Gastrocnemius medialis (tissue), 4 donors: ENCODE data around the gene HAO2. TPM values are rescaled to one million over a fixed set of nuclear protein-coding genes. Genes with fewer than 3 reads are reported as not detected.

Experiments used
- ATAC-seq, 2 donors: fragments of 150-250 bp; one replicate each; pipeline ENCODE4 v1.9.1; 2016
- DNase-seq, 2 donors: peaks; one replicate each; pipeline ENCODE4 v3.0.0-alpha.2; 2019
- H3K27ac ChIP-seq, 4 donors: fragments of 200-600 bp; sonication (generic); 1 replicate in 1 of 4; 2 replicates in 3 of 4; pipeline ENCODE4 v1.5.1; 2016 to 2018; ENCODE audit warnings: mild to moderate bottlenecking in 2 of 4, moderate library complexity in 1 of 4
- H3K27me3 ChIP-seq, 3 donors: fragments of 200-600 bp; sonication (generic) in 2 of 3; 1 replicate in 1 of 3; 2 replicates in 2 of 3; pipeline versions ENCODE4 v1.5.1 to v1.6.0; 2016 to 2019; ENCODE audit warnings: mild to moderate bottlenecking in 1 of 3, moderate library complexity in 1 of 3
- H3K36me3 ChIP-seq, 2 donors: fragments of 200-600 bp; sonication (generic) in 1 of 2; one replicate each; pipeline ENCODE4 v1.5.1; 2017 to 2018
- H3K4me1 ChIP-seq, 2 donors: fragments of 200-600 bp; sonication (generic) in 1 of 2; one replicate each; pipeline ENCODE4 v1.5.1; 2016 to 2017; ENCODE audit warnings: mild to moderate bottlenecking in 2 of 2
- H3K4me3 ChIP-seq, 4 donors: fragments of 200-600 bp; sonication (generic) in 3 of 4; 1 replicate in 1 of 4; 2 replicates in 3 of 4; pipeline ENCODE4 v1.5.1; 2016 to 2019; ENCODE audit warnings: mild to moderate bottlenecking in 2 of 4
- H3K9me3 ChIP-seq, 3 donors: fragments of 200-600 bp; sonication (generic) in 2 of 3; 1 replicate in 1 of 3; 2 replicates in 2 of 3; pipeline ENCODE4 v1.5.1; 2016 to 2019
- POLR2A ChIP-seq, 2 donors: fragments of 450-650 bp; IDR thresholded peaks; one replicate each; pipeline ENCODE4 v1.6.1; 2017; ENCODE audit warnings: antibody characterized with exemption in 2 of 2, mild to moderate bottlenecking in 2 of 2, moderate library complexity in 2 of 2
- in situ Hi-C, 4 donors: fragments of 200-750 bp; cut with MboI; loops; one replicate each; pipeline versions ENCODE4 v1.15.0 to v1.8.0; 2017; ENCODE audit warnings: low sequenced_read_pairs in 4 of 4
- intact Hi-C: fragments of 100-400 bp; cut with DNase I; formaldehyde crosslinking; loops from one replicate; pipeline ENCODE4 v1.15.1; 2023; ENCODE audit warnings: low total_unique reads
- total RNA-seq, 4 donors: library from RNA; depleted of rRNA; stranded (reverse); fragments of >200 nt; gene quantifications; one replicate each; pipeline versions ENCODE4 v1.1.0 to v1.2.3, GENCODE V29; 2016
- TF ChIP-seq, protein P1 (sequence below), 5 experiments: fragments of 450-650 bp in 3 of 5; fragments of 200-600 bp in 2 of 5; sonication (generic) in 2 of 5; IDR thresholded peaks in 4 of 5; conservative IDR thresholded peaks in 1 of 5; 1 replicate in 4 of 5; 2 replicates in 1 of 5; pipeline ENCODE4 v1.5.1; 2016 to 2019; ENCODE audit warnings: antibody characterized with exemption in 5 of 5, mild to moderate bottlenecking in 3 of 5, moderate library complexity in 3 of 5

HAO2 gene
- total RNA-seq, 4 donors from 2014 or later = 0.18 TPM; not detected in 3

DNA sequence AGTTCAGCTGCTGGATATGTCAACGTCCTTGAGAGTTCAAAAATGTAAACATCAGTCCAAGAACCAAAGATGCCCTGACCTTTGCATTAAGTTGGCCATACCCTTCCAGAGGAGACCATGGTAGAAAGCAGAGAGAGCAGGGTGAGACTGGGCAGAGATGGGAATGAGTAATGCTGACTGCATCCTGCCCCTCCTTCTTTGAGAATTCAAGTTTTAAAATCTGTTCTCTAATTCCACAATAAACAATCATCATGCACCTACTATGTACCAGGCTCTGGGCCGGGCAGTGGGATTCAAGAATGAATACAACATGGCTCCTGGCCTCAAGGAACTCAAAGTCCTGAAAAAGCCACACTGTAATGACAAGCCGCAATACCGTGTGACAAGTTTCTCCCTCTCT lies 3.9 kb upstream of the HAO2 start:
- in situ Hi-C loops (loop anchor here in 1 of 4 donors (25.0 kb wide), 1 partner anchor 1202 kb away; no protein-coding TSS in a partner anchor), intact Hi-C loops (no loop called here)
- H3K27me3 ChIP-seq = no peaks in the 10 kb centered on the region
- no peaks in the 10 kb centered on the region for H3K4me1 ChIP-seq
- no peaks in the 10 kb centered on the region for H3K36me3 ChIP-seq
- ATAC-seq (no peak), DNase-seq (no peak)
- H3K9me3 ChIP-seq = no peaks in the 10 kb centered on the region
- H3K27ac ChIP-seq = no peak overlapping the region
- H3K4me3 ChIP-seq = no peak overlapping the region
- no peak for TF ChIP-seq POLR2A (IDR thresholded peaks at IDR 0.05)
- TF ChIP-seq, protein P1, sequence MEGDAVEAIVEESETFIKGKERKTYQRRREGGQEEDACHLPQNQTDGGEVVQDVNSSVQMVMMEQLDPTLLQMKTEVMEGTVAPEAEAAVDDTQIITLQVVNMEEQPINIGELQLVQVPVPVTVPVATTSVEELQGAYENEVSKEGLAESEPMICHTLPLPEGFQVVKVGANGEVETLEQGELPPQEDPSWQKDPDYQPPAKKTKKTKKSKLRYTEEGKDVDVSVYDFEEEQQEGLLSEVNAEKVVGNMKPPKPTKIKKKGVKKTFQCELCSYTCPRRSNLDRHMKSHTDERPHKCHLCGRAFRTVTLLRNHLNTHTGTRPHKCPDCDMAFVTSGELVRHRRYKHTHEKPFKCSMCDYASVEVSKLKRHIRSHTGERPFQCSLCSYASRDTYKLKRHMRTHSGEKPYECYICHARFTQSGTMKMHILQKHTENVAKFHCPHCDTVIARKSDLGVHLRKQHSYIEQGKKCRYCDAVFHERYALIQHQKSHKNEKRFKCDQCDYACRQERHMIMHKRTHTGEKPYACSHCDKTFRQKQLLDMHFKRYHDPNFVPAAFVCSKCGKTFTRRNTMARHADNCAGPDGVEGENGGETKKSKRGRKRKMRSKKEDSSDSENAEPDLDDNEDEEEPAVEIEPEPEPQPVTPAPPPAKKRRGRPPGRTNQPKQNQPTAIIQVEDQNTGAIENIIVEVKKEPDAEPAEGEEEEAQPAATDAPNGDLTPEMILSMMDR (IDR thresholded peaks at IDR 0.05 in 4 of 5, conservative IDR thresholded peaks at IDR 0.05 in 1 of 5) = no peak

DNA sequence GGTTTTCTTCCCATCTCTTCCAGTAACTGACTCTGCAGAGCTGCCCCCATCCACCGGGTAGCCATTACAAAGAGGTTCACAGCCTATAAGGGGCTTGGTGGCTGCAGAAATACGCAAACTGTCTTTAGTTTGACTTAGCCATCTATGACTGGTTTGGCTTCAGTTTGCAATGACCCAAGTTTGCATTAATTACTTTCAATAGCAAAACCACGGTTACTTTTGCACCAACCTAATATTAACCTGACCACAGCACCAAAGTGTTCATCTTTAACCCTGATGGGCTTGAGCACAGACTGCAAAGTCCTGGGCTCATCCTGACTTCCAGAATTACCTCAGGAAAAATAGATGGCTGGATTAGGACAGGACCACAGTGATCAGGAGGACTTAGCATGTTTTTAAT lies 2.2 kb upstream of the HAO2 start:
- ATAC-seq (no peak), DNase-seq (no peak)
- no peaks in the 10 kb centered on the region for H3K4me1 ChIP-seq
- no peaks in the 10 kb centered on the region for H3K27me3 ChIP-seq
- in situ Hi-C loops = loop anchor here in 1 of 4 donors (25.0 kb wide), 1 partner anchor 1204 kb away; no protein-coding TSS in a partner anchor
- intact Hi-C loops = no loop called here
- no peaks in the 10 kb centered on the region for H3K36me3 ChIP-seq
- H3K9me3 ChIP-seq = no peaks in the 10 kb centered on the region
- no peak overlapping the region for H3K27ac ChIP-seq
- H3K4me3 ChIP-seq = no peak overlapping the region
- TF ChIP-seq, protein P1 (IDR thresholded peaks at IDR 0.05 in 4 of 5, conservative IDR thresholded peaks at IDR 0.05 in 1 of 5) = no peak
- TF ChIP-seq POLR2A (IDR thresholded peaks at IDR 0.05) = no peak

- H3K27ac ChIP-seq = no peak overlapping the region
- DNase-seq (no peak), ATAC-seq (peak in 1 of 2 donors; percentile 33)
- no peak overlapping the region for H3K4me3 ChIP-seq
- no peaks in the 10 kb centered on the region for H3K27me3 ChIP-seq
- in situ Hi-C loops = loop anchor here in 1 of 4 donors (25.0 kb wide), 1 partner anchor 1205 kb away; no protein-coding TSS in a partner anchor
- TF ChIP-seq POLR2A (IDR thresholded peaks at IDR 0.05) = no peak
- TF ChIP-seq, protein P1 (IDR thresholded peaks at IDR 0.05 in 4 of 5, conservative IDR thresholded peaks at IDR 0.05 in 1 of 5) = peak; percentile 55 to 65 (median 57)
- no peaks in the 10 kb centered on the region for H3K36me3 ChIP-seq
- no peaks in the 10 kb centered on the region for H3K4me1 ChIP-seq
- H3K9me3 ChIP-seq = no peaks in the 10 kb centered on the region
- intact Hi-C loops = no loop called here
Measured at GRCh38 chr1:119367432-119368124, 1.0 kb upstream of the HAO2 start.

DNA sequence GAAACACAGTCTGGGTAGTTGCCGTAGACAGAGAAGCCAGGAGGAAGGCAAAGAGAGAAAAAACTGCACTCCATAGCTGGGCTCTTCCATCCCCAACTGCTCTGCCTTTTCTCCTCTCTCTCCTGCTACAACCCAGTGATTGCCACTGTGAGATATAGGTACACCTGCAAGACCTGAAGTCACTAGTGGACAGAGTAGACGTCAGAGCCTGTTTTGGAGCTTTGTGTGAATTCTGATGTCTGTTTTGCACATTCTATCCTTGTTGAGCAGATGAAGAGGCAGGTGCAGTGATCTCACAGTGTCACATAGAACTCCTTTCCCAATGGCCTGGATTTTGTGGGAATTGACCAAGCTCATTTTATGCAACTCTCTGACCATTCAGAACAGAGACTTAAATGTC lies 2.2 kb downstream of the HAO2 start:
- Histone ChIP-seq H3K4me1 (no peaks in the 10 kb centered on the region), H3K9me3 (no peaks in the 10 kb centered on the region), H3K4me3 (no peak overlapping the region), H3K36me3 (no peaks in the 10 kb centered on the region), H3K27ac (no peak overlapping the region), H3K27me3 (no peaks in the 10 kb centered on the region)
- TF ChIP-seq, protein P1 (IDR thresholded peaks at IDR 0.05 in 4 of 5, conservative IDR thresholded peaks at IDR 0.05 in 1 of 5) = no peak
- TF ChIP-seq POLR2A (IDR thresholded peaks at IDR 0.05) = no peak
- intact Hi-C loops (no loop called here), in situ Hi-C loops (loop anchor here in 1 of 4 donors (25.0 kb wide), 1 partner anchor 1208 kb away; no protein-coding TSS in a partner anchor)
- ATAC-seq = no peak
- no peak for DNase-seq
